ENCODE measurements around the gene CBX4. TPM values are rescaled to one million over a fixed set of nuclear protein-coding genes. Genes with fewer than 3 reads are reported as not detected.

The CBX4 gene
- total and polyA plus RNA-seq, 2 of the 4 experiments (the other 2 are of a cell fraction): 3.2 to 9.4 TPM

DNA sequence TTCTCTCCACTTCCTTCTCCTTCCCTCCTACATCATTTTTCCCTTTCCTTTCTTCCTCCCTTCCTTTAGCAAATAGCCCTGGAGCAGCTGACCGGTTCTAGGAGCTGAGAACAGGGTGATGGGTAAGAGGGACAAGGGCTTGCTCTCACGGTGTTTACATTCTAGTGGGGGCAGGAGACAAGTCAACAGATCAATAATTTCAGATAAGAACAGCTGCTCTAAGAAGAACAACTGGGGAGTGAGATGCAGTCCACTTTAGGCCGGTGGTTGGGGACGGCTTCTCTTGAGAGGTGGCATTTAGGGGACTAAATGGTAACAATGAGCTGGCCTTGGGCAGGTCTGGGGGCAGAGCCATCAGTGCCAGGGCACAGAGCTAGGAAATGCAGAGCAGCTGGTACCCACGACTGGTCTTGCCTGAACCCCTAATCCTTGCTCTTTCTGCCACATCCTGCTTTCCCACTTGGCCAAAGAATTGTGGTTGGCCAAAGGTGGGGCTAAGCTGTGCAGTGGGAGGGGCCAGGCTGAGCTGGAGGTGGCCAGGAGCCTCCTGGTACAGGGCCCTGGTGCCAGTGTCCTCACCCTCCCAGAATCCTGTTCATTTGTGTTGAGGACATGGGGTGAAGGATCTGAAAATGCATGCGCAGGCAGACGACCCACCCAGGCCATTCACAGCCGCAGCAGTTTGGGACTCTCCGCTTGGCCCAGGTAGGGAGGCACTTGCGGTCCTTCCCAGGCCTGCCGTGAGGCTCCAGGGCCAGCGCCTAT, 17.7 kb downstream of the CBX4 start:
- dilution Hi-C loops (cut with HindIII; ENCODE audit: low sequenced_read_pairs, unreplicated experiment): no loop called here
- POLR2A ChIA-PET (ENCODE audit: unreplicated experiment): no interaction called here

More for the DNA sequence above, 17.7 kb downstream of the CBX4 start:
- Histone ChIP-seq H4K8ac (ENCODE audit: low read depth in 2 of 2, low read length in 2 of 2) (no peak overlapping the region), H4K20me1 (ENCODE audit: insufficient read depth, low read length) (no peaks in the 10 kb centered on the region; the same call in 1 of the 2 replicates), H2AK9ac (replicated peaks; ENCODE audit: low read depth, low read length, poor library complexity) (no peak overlapping the region), H4K91ac (ENCODE audit: insufficient read depth, low read depth, low read length) (no peak overlapping the region), H3K14ac (replicated peaks; ENCODE audit: low read depth, low read length) (no peak overlapping the region), H2BK5ac (ENCODE audit: low read depth, low read length, poor library complexity, severe bottlenecking) (no peak overlapping the region), H3K18ac (ENCODE audit: low read depth, low read length) (no peak overlapping the region), H3K36me3 (ENCODE audit: control insufficient read depth, insufficient read depth, low read length) (no peaks in the 10 kb centered on the region), H3K4me1 (ENCODE audit: control insufficient read depth, insufficient read depth, low read length) (peaks cover 4% of the 10 kb centered on the region; the same call in 1 of the 2 replicates), H2BK20ac (ENCODE audit: low read depth, low read length) (no peak overlapping the region), H3K9me1 (ENCODE audit: insufficient read depth, low read length) (peaks cover 8% of the 10 kb centered on the region; the same call in 1 of the 2 replicates), H3K56ac (ENCODE audit: extremely low read depth, insufficient read depth, low read length) (no peak overlapping the region), H2AK5ac (ENCODE audit: low read depth, low read length) (no peak overlapping the region), H3K27me3 (ENCODE audit: control insufficient read depth, insufficient read depth, low read length) (peaks cover 44% of the 10 kb centered on the region), H3K9me3 (ENCODE audit: control insufficient read depth, insufficient read depth, low read length) (no peaks in the 10 kb centered on the region), H3K4ac (ENCODE audit: low read depth, low read length) (no peak overlapping the region), H3K23ac (ENCODE audit: low read depth, low read length) (no peak overlapping the region), H3K9ac (ENCODE audit: low read depth, low read length) (no peak overlapping the region), H2AFZ (replicated peaks; ENCODE audit: low read length, poor library complexity) (no peak overlapping the region), H2BK120ac (ENCODE audit: low read depth, low read length) (no peak overlapping the region), H4K5ac (ENCODE audit: low read depth, low read length) (no peak overlapping the region), H3K27ac (ENCODE audit: insufficient read depth, low read length) (no peak overlapping the region), H2BK15ac (ENCODE audit: low read depth, low read length) (no peak overlapping the region), H3K79me1 (ENCODE audit: low read depth in 1 of 2, low read length in 2 of 2) (no peaks in the 10 kb centered on the region), H3K4me2 (ENCODE audit: low read depth, low read length) (no peak overlapping the region), H3K4me3 (ENCODE audit: insufficient read depth, low read depth, low read length) (no peak overlapping the region)
- CTCF ChIA-PET: no interaction called here
- no peak for ATAC-seq (ENCODE audit: low read depth)
- no TSS peak for BruUV-seq (replicated peaks)
- TF ChIP-seq BHLHE40 (IDR thresholded peaks at IDR 0.05; ENCODE audit: low read depth, low read length) (no peak), POLR2A (IDR thresholded peaks at IDR 0.05; ENCODE audit: low read depth, low read length) (no peak)
- in situ Hi-C loops (cut with MboI; ENCODE audit: low sequenced_read_pairs) (no loop called here), intact Hi-C loops (cut with micrococcal nuclease) (no loop called here)
- no peak for DNase-seq
- 93% methylated on average over 2 of the region's 12 CpGs; no CpG with 5 or more reads in 1 of the 2 experiments for WGBS, 2 experiments (ENCODE audit: extremely low coverage in 2 of 2, insufficient read length in 1 of 2)

Data from IMR-90 (cell line).